ENCODE data around the gene PMM1. TPM values are rescaled to one million over a fixed set of nuclear protein-coding genes. Genes with fewer than 3 reads are reported as not detected.

PMM1 gene
- total and polyA plus RNA-seq, 2 donors (not counting 3 experiments of a cell fraction or from before 2014, with no cell fraction given) = 14.6 to 31.7 TPM

- intact Hi-C loops (cut with micrococcal nuclease) (loop anchor here (5.0 kb wide), 1 partner anchor 46 kb away; no protein-coding TSS in a partner anchor), dilution Hi-C loops (cut with MboI; ENCODE audit: extremely low pct_ligation_motif_present, low sequenced_read_pairs) (no loop called here)
- Histone ChIP-seq H2AFZ (ENCODE audit: low read depth, low read length) (peak within 1 kb of the TSS; percentile 48), H3K4me1 (ENCODE audit: control insufficient read depth, extremely low read depth, insufficient read depth, low read length) (peaks cover 25% of the 10 kb centered on the region), H3K9me3 (replicated peaks; ENCODE audit: control insufficient read depth, insufficient read depth, low read length) (no peaks in the 10 kb centered on the region), H3K9ac (replicated peaks; ENCODE audit: extremely low read depth, insufficient read depth, low read length) (peak within 1 kb of the TSS; percentile 97), H4K20me1 (replicated peaks; ENCODE audit: control insufficient read depth, extremely low read depth, insufficient read depth, low read length) (no peaks in the 10 kb centered on the region), H3K9me1 (replicated peaks; ENCODE audit: control insufficient read depth, extremely low read depth, insufficient read depth, low read length) (no peaks in the 10 kb centered on the region), H3K36me3 (ENCODE audit: control insufficient read depth in 2 of 2, extremely low read depth in 1 of 2, insufficient read depth in 2 of 2, low read length in 2 of 2) (peaks cover 2 to 4% of the 10 kb centered on the region in 2 experiments), H3K79me2 (ENCODE audit: control insufficient read depth, insufficient read depth, low read length) (peaks cover 69% of the 10 kb centered on the region), H3K4me2 (ENCODE audit: insufficient read depth, low read length) (peak within 1 kb of the TSS; percentile 95), H3K4me3 (replicated peaks in 1 of 3; ENCODE audit: insufficient read depth in 1 of 3, low read depth in 1 of 3, low read length in 3 of 3) (peak within 1 kb of the TSS; percentile 80 to 86 (median 86)), H3K27me3 (ENCODE audit: control insufficient read depth in 2 of 2, insufficient read depth in 2 of 2, low read length in 2 of 2) (no peaks in the 10 kb centered on the region), H3K27ac (ENCODE audit: insufficient read depth, low read depth, low read length) (peak within 1 kb of the TSS; percentile 89)
- ChIA-PET CTCF (interaction anchor here (0.8 to 3.6 kb wide), 4 partner anchors 16 to 46 kb away, joined by 3 to 11 read pairs (median 6); partner anchors contain the start of gene PMM1), POLR2A (interaction anchor here (0.7 to 1.2 kb wide), 6 partner anchors 17 to 173 kb away, joined by 3 to 6 read pairs (median 4); partner anchors contain the start of gene PMM1)
- FAIRE-seq (peak; percentile 91), DNase-seq (ENCODE audit: low read depth, low spot score) (peak; percentile 100)
- peak; percentile 77 for TF ChIP-seq MAX (IDR thresholded peaks at IDR 0.05; ENCODE audit: insufficient read depth, insufficient read length)
- TF ChIP-seq POLR2A (IDR thresholded peaks at IDR 0.05; ENCODE audit: low read depth, low read length) = peak; percentile 96
- TF ChIP-seq JUN (IDR thresholded peaks at IDR 0.05; ENCODE audit: borderline replicate concordance, insufficient read depth, insufficient read length, low read depth) = no peak
- peak; percentile 85 for TF ChIP-seq POLR2AphosphoS5 (IDR thresholded peaks at IDR 0.05; ENCODE audit: insufficient read depth, low read depth, low read length)
- no TSS peak for BruUV-seq (replicated peaks)
These were observed 31.7 kb upstream of the PMM1 start, which contains the start of gene XRCC6 for GRCh38 chr22:41621099-41621910. Gene XRCC6, plus strand, starts transcription at chr22:41621295. Its CDS starts 710 bp downstream, at chr22:41622005.

- BruUV-seq (replicated peaks) = no TSS peak
These were observed 31.0 kb upstream of the PMM1 start, which contains the start of gene DESI1 for GRCh38 chr22:41620589-41621098. Gene DESI1, minus strand, starts transcription at chr22:41621043. Its CDS starts 204 bp downstream, at chr22:41620839.

More at GRCh38 chr22:41620589-41621098, 31.0 kb upstream of the PMM1 start, which contains the start of gene DESI1:
- dilution Hi-C loops (cut with MboI; ENCODE audit: extremely low pct_ligation_motif_present, low sequenced_read_pairs) (no loop called here), intact Hi-C loops (cut with micrococcal nuclease) (loop anchor here (5.0 kb wide), 1 partner anchor 47 kb away; no protein-coding TSS in a partner anchor)
- CTCF ChIA-PET = interaction anchor here (0.8 to 3.6 kb wide), 5 partner anchors 24 to 217 kb away, joined by 3 to 14 read pairs (median 9); partner anchors contain the start of genes PMM1 and POLR3H
- peak within 1 kb of the TSS; percentile 80 to 86 (median 86) for H3K4me3 ChIP-seq (replicated peaks in 1 of 3; ENCODE audit: insufficient read depth in 1 of 3, low read depth in 1 of 3, low read length in 3 of 3)
- H3K9me3 ChIP-seq (replicated peaks; ENCODE audit: control insufficient read depth, insufficient read depth, low read length) = no peaks in the 10 kb centered on the region
- peaks cover 25% of the 10 kb centered on the region for H3K4me1 ChIP-seq (ENCODE audit: control insufficient read depth, extremely low read depth, insufficient read depth, low read length)
- peak within 1 kb of the TSS; percentile 48 for H2AFZ ChIP-seq (ENCODE audit: low read depth, low read length)
- H3K9me1 ChIP-seq (replicated peaks; ENCODE audit: control insufficient read depth, extremely low read depth, insufficient read depth, low read length) = no peaks in the 10 kb centered on the region
- peaks cover 2 to 4% of the 10 kb centered on the region in 2 experiments for H3K36me3 ChIP-seq (ENCODE audit: control insufficient read depth in 2 of 2, extremely low read depth in 1 of 2, insufficient read depth in 2 of 2, low read length in 2 of 2)
- DNase-seq (ENCODE audit: low read depth, low spot score) = no peak
- FAIRE-seq = no peak
- H3K27me3 ChIP-seq (ENCODE audit: control insufficient read depth in 2 of 2, insufficient read depth in 2 of 2, low read length in 2 of 2) = no peaks in the 10 kb centered on the region
- H3K4me2 ChIP-seq (ENCODE audit: insufficient read depth, low read length) = peak within 1 kb of the TSS; percentile 95
- H3K79me2 ChIP-seq (ENCODE audit: control insufficient read depth, insufficient read depth, low read length) = peaks cover 73% of the 10 kb centered on the region
- no peaks in the 10 kb centered on the region for H4K20me1 ChIP-seq (replicated peaks; ENCODE audit: control insufficient read depth, extremely low read depth, insufficient read depth, low read length)
- H3K9ac ChIP-seq (replicated peaks; ENCODE audit: extremely low read depth, insufficient read depth, low read length) = peak within 1 kb of the TSS; percentile 97
- POLR2A ChIA-PET = interaction anchor here (0.7 to 1.0 kb wide), 4 partner anchors 22 to 77 kb away, joined by 3 to 6 read pairs (median 4); partner anchors contain the start of gene PMM1
- peak within 1 kb of the TSS; percentile 89 for H3K27ac ChIP-seq (ENCODE audit: insufficient read depth, low read depth, low read length)
- TF ChIP-seq GATA2 (IDR thresholded peaks at IDR 0.05; ENCODE audit: insufficient read depth, insufficient read length, low read depth, low read length) (no peak), MYC (IDR thresholded peaks at IDR 0.05; ENCODE audit: low read depth, low read length) (no peak), JUN (IDR thresholded peaks at IDR 0.05; ENCODE audit: borderline replicate concordance, insufficient read depth, insufficient read length, low read depth) (no peak), MAX (IDR thresholded peaks at IDR 0.05; ENCODE audit: insufficient read depth, insufficient read length) (no peak), POLR2A (IDR thresholded peaks at IDR 0.05; ENCODE audit: low read depth, low read length) (peak; percentile 83), POLR2AphosphoS5 (IDR thresholded peaks at IDR 0.05; ENCODE audit: insufficient read depth, low read depth, low read length) (peak; percentile 81), EZH2 (IDR thresholded peaks at IDR 0.05; ENCODE audit: borderline replicate concordance, low read depth, low read length, severe bottlenecking) (no peak), CTCF (IDR thresholded peaks at IDR 0.05; ENCODE audit: extremely low read depth in 1 of 2, insufficient read depth in 1 of 2, low read depth in 1 of 2, low read length in 2 of 2) (no peak), FOS (IDR thresholded peaks at IDR 0.05; ENCODE audit: borderline replicate concordance, insufficient read depth, low read length) (no peak)

Data from endothelial cell of umbilical vein (primary cell).